ENCODE results near the gene USP9X.
"Not testable (repeated sequence)": the region's sequence is repeated elsewhere in the genome, so short reads cannot be mapped to it uniquely, and the experiment has no call there.

USP9X gene

DNA sequence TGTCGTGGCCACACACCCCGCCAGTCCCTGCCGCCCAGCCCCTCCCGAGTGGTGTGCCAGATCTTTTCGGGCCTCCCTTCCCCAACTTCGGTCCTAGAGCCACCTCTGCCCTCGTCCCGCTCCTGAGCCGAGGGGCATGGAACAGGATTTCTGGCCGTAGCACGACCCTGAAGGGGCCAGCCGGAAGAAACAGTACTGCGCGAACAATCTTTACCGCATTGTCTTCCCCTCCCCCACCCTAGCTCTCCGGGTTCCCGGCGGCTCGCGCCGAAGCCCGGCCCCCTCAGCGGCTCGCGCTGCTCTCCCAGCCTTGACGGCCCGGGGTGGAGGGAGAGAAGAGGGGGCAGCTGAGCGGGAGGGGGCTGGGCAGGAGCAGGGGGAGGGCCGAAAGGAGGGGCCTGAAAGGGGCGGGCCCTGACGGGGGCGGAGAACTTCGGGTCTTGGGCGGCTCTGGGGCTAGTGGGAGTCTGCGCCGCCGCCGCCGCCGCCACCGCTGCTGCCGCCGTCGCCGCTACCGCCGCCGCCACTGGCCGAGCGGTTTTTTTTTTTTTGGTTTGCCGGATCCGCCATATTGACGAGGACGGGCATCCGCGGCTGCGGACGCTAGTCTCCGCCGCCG, at the start of gene USP9X:
USP9X (plus strand) TSS at position 553 of the 619 bp plus-strand sequence. CDS start 38,184 bp downstream, outside the sequence.
- DNase-seq: peak; percentile 75

DNA sequence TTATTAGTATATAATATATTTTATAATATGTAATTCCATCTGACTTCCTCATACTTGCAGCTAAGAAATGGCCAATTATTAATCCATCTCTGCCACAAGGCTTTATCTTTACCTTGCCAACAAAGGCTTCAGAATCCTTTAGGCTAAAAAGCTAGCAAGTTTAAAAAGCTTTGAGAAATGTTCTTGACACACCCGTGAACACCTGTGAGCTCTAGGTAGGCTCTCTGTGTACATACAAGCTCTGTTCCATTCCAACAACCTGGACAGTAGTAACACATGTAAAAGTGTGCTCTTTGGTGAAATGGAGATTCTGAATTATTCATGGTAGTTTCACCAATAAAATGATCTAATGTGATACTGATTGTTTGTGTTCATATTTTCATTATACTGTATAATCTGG, 49.7 kb upstream of the USP9X start:
- DNase-seq: no peak

- no peak for DNase-seq
Measured at GRCh38 chrX:41036668-41037326, 48.4 kb upstream of the USP9X start.

DNA sequence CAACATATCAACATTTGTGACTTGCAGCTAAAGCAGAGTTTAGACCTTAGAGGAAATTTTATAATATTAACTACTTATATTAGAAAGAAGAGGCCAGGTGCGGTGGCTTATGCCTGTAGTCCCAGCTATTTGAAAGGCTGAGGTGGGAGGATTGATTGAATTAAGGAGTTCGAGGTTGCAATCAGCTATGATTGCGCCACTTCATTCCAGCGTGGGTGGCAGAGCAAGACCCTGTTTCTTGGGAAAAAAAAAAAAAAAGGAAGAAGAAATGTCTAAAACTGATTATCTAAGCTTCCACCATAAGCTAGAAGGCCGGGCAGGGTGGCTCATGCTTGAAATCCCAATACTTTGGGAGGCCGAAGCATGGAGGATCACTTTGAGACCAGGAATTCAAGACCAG, 42.0 kb upstream of the USP9X start:
- DNase-seq: no peak

- DNase-seq: no peak
Measured at GRCh38 chrX:41043674-41044345, 41.4 kb upstream of the USP9X start.

DNA sequence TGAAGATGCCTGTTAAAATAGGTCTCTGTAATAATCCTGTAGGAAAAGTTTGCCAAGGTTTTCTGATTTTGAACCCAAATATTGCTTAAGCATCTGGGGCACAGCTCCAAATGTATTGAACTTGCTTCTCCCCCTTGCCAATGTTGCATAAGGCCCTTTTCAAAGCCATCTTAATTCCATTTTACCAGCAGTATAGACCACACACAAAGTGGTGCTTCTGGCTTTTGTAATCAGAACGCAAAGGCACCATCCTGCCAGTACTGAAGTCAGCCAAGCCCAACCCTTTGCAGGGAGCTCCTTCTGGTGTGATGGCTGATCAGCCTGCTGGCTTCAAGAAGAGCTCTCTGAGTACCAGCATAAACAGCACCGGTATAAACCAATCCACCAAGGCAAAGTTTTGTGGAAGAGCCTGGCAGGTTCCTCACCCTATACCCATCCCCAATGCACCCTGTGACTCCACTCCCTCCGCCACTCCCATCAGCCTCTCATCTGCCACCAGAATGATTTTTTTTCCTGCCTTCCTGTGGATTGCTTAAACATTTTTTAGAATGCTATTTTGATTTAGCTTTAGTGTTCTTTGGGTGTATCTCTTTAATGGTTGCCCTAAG, 39.2 kb upstream of the USP9X start:
- DNase-seq: no peak

DNA sequence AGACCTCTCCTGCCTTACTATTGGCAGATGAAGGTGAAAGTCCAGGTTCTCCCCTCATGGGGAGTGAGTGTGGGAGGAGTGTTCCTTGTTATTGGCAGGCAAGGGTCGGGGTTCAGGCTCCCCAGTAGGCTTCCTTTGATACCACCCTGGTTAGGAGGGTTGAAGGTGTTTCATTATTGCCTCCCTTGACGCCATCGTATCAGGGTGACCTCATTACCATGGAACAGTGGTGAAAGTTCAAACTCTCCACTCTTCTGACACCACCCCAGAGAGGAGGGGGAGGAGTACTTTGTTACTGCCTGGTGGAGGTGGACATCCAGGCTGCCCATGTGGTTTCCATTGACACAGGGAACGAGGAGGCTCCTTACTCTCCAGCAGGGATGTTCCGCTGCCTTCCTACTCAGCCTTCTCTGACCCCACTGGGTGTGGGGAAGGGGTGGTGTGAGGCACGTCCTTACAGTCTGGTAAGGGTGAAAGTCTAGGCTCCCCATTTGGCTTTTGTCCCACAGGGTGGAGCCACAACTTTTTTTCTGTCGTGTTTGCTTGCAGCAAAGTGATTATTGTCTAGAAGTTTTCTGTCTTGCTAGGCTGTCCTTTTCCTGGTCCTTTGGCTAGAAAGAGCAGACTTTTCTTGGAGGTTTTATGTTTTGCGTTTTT, 37.2 kb upstream of the USP9X start:
- DNase-seq: no peak

- no peak for DNase-seq
Measured at GRCh38 chrX:41050359-41050758, 34.9 kb upstream of the USP9X start.

- no peak for DNase-seq
Measured at GRCh38 chrX:41051288-41051687, 34.0 kb upstream of the USP9X start.

GRCh38 chrX:41055740-41056139, 29.5 kb upstream of the USP9X start:
- DNase-seq: no peak

DNA sequence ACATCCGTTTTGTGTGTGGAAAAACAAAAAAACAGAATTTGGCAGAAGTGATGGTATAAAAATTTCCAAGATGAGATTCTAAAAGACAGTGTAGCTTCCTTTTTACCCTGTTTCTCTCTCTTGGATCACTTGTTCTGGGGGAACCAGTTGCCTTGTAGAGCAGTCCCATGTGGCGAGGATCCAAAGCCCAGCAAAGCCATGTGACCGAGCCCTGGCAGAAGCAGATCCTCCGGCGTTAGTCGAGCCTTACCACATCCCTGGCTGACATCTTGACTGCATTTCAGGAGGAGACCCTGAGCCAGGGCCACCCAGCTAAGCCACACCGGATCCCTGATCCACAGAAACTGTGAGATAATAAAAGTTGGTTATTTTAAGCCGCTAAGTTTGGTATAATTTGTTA, 22.0 kb upstream of the USP9X start:
- DNase-seq: not testable (repeated sequence)

GRCh38 chrX:41064018-41064417, 21.2 kb upstream of the USP9X start:
- no peak for DNase-seq

DNA sequence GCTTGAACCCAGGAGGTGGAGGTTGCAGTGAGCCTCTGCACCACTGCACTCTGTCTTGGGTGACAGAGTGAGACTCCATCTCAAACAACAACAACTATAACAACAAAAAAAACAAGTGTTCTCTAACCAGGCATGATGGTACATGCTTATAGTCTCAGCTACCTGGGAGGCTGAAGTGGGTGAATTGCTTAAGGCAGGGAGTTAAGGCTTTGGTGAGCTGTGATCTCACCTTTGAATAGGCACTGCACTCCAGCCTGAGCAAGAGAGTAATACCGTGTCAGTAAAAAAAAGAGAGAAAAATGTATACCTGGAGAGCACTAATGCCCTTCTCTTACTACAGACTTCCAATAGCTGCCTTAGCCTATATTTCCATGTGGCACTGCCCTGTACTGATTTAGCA, 18.9 kb upstream of the USP9X start:
- no peak for DNase-seq

DNA sequence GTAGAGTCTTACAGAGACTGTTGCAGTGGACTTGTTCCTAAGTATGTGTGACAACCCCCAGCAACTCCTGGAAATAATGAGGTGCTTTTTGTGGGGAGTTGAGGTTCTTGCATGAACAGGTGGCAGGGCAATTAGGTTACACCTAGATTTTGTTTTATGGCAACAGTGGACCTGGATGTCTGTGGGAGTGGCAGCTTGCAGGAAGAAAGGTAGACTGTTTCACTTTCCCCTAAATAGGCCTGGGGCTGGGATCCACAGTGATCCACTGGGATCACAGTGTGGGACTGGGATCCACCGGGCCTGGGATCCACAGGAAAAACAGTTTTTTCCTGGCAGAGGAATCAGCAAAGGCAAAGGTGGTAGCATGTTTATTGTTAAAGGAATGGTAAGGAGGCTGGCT, 18.3 kb upstream of the USP9X start:
- no peak for DNase-seq

- DNase-seq: no peak
Measured at GRCh38 chrX:41067721-41068120, 17.5 kb upstream of the USP9X start.

GRCh38 chrX:41076742-41077141, 8.5 kb upstream of the USP9X start:
- no peak for DNase-seq

DNA sequence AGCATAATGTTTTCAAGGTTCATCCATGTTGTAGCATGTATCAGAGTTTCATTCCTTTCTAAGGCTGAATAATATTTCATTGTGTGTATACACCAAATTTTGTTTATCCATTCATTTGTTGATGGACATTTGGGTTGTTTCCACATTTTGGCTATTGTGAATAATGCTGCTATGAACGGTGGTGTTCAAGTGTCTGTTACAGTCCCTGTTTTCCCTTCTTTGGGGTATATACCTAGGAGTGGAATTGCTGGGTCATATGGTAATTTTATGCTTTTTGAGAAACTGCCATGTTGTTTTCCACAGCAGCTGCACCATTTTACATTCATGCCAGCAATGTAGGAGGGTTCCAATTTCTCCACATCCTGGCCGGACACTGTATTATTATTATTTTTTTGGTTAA, 3.4 kb upstream of the USP9X start:
- DNase-seq: no peak

DNA sequence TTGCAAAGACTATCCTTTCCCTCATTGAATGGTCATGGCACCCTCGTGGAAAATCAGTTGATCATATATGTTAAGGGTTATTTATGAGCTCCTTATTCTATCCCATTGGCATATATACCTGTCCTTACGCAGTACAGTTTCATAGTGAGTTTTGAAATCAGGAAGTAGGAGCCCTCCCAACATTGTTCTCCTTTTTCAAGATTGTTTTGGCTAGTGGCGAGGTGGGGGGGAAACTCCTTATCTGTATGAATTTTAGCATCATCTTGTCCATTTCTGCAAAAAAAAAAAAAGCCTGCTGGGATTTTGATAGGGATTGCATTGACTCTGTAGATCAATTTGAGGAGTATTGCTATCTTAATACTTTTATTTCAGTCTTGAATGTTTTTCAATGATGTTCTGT, 2.5 kb upstream of the USP9X start:
- DNase-seq: no peak

DNA sequence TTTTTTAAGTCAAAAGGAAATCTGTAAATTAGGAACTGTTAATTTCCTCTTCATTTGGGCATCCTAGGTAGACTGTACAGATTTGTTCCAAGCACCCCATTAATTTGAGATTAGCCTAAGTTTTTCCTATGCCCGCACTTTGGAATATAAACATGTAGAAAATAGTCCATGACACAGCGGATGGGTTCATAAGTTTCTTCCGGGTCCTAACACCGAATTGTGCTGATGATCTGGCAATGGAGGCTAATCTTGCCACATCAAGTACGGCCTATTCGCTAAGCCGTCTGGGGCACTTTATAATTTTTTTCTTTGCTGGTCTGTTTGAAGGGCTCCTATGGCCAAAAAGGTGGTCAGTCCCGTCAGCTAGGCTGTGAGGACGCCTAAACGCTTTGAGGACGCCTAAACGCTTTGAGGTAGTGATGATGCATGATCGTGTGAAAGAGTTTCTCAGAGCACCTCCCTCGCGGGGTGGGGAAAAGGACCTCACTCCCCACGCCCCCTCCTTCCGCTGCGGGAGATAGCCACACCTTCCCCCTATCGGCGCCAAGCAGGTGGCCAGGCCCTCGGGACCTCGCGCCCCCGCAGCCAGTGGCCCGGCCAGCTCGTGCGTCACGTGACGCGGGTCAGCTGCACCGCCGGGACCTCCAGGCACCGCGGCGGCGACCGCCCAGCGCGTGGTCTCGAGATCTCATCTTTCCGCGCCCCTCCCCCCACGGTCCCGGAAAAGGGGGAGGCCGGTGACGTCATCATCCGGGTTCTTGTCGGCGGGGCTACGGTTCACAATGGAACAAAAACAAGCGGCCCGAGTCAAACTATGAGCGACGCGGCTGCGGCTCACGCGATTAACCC, 977 bp upstream of the USP9X start:
- DNase-seq: peak; percentile 94

DNA sequence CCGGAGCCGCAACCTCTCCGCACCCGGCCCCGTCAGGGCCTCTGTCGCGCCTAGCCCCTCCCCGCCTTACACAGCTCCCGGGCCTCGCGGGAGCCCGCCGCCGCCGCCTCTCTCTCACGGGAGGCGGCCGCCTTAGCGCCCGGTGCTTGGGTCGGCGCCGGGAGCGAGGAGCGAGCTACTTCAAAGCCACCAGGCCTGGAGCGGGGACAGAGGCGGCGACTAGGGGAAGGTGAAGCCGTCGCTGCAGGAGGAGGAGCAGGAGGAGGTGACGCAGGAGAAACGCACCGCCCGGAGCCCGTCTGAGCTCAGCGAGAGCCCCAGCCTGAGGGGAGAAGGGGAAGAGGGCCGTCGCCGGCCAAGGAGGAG, 250 bp downstream of the USP9X start:
- peak; percentile 29 for DNase-seq

DNA sequence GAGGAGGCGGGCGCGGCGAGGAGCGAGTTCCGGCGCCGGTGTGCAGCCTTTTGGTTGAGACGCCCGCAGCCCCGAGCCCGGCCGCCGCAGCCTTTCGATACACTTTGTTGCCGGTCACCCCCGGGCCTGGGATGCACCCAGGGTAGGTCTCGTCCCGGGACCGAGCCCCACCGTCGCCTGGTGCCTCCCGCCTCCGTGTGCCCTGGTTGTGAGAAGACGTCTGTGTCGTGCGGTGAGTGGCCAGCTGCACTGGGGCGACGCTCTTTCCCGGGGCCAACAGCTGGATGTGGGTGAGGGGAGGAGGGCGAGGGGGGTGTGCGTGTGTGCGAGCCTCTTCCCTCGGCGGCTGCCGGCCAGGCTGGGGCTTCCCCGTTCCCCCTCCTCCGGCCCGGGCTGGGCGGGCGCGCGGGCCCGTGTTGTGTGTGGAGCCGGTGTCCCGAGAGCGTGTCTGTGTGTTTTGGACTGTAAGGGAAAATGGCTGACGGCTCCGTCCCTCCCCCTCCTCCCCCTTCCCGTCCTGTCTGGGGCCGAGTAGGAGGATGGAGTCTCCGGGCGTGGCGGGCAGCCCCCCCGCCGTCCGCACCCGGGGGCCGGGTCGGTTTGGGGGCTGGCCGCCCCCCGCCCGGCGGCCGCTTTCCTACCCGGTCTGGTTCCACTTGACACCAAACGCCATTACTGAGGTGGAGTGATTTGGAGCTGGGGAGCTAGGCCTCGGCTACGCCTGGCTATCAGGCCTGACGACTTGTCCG, 807 bp downstream of the USP9X start:
- no peak for DNase-seq

- DNase-seq: no peak
Measured at GRCh38 chrX:41086627-41086932, 1.3 kb downstream of the USP9X start.

All from activated T-cell treated with anti-CD3 and anti-CD28 coated beads for 4 hours (primary cell).